ENCODE results near the gene CARD19. TPM values are rescaled to one million over a fixed set of nuclear protein-coding genes. Genes with fewer than 3 reads are reported as not detected.

CARD19 gene
- total and polyA plus RNA-seq, 2 experiments from 2014 or later, result 36.8 to 48.3 TPM

- TF ChIP-seq ZNF462 (CRISPR knock-in tag; IDR thresholded peaks at IDR 0.05) (no peak), ZNF331 (CRISPR knock-in tag; IDR thresholded peaks at IDR 0.05; ENCODE audit: low read depth) (no peak), EZH2 (IDR thresholded peaks at IDR 0.05; ENCODE audit: low read depth, unreplicated experiment) (no peak), ZNF114 (CRISPR knock-in tag; IDR thresholded peaks at IDR 0.05) (no peak), EZH2phosphoT487 (IDR thresholded peaks at IDR 0.05; ENCODE audit: unreplicated experiment) (no peak), STAT1 (IDR thresholded peaks at IDR 0.05; ENCODE audit: unreplicated experiment) (no peak), REST (IDR thresholded peaks at IDR 0.05; ENCODE audit: unreplicated experiment) (no peak), ETS1 (IDR thresholded peaks at IDR 0.05) (no peak)
Measured at GRCh38 chr9:93161786-93162562, 66.0 kb downstream of the CARD19 start (continued).

Other genes with a start within 250 kb of the CARD19 start
- gene ZNF484, start 218.2 kb upstream of the CARD19 start, total RNA-seq (2014; rRNA removed; shearing (Covaris generic)), result 17.1 and 19.4 TPM in 2 replicates
- 4.2 and 5.1 TPM in 2 replicates for gene ZNF484, start 218.2 kb upstream of the CARD19 start, polyA plus RNA-seq (2016; fragmentation: Nextera tagmentation; extraction: Ambion mirVana)
- gene FGD3, start 148.7 kb upstream of the CARD19 start, total RNA-seq (2014; rRNA removed; shearing (Covaris generic)), result 1.7 and 2.0 TPM in 2 replicates
- 0.57 and 0.95 TPM in 2 replicates for gene FGD3, start 148.7 kb upstream of the CARD19 start, polyA plus RNA-seq (2016; fragmentation: Nextera tagmentation; extraction: Ambion mirVana)
- gene SUSD3, start 37.5 kb upstream of the CARD19 start, total RNA-seq (2014; rRNA removed; shearing (Covaris generic)), result 13.5 and 20.1 TPM in 2 replicates
- gene SUSD3, start 37.5 kb upstream of the CARD19 start, polyA plus RNA-seq (2016; fragmentation: Nextera tagmentation; extraction: Ambion mirVana), result 6.9 and 8.3 TPM in 2 replicates
- 31.2 and 39.7 TPM in 2 replicates for gene NINJ1, start 38.0 kb downstream of the CARD19 start, total RNA-seq (2014; rRNA removed; shearing (Covaris generic))
- 33.3 and 36.3 TPM in 2 replicates for gene NINJ1, start 38.0 kb downstream of the CARD19 start, polyA plus RNA-seq (2016; fragmentation: Nextera tagmentation; extraction: Ambion mirVana)
- 93.4 and 102 TPM in 2 replicates for gene WNK2, start 87.9 kb downstream of the CARD19 start, total RNA-seq (2014; rRNA removed; shearing (Covaris generic))
- 56.4 and 61.7 TPM in 2 replicates for gene WNK2, start 87.9 kb downstream of the CARD19 start, polyA plus RNA-seq (2016; fragmentation: Nextera tagmentation; extraction: Ambion mirVana)